Vagina (tissue), 2 donors: ENCODE results near the gene SLC6A6.

Experiments
- CTCF ChIP-seq, 3 experiments: fragments of 450-650 bp in 2 of 3; fragments of 200-600 bp in 1 of 3; sonication (generic) in 1 of 3; IDR thresholded peaks; one replicate each; pipeline ENCODE4 v1.5.1; 2017 to 2019; ENCODE audit warnings: antibody characterized with exemption in 3 of 3, mild to moderate bottlenecking in 2 of 3, moderate library complexity in 2 of 3
- POLR2AphosphoS5 ChIP-seq, 2 donors: sonication (generic); formaldehyde crosslinking; IDR thresholded peaks; one replicate each; pipeline ENCODE4 v1.9.0; 2017; ENCODE audit warnings: antibody characterized with exemption in 2 of 2, mild to moderate bottlenecking in 2 of 2, low read depth in 1 of 2; ENCODE audit not compliant: insufficient read depth in 1 of 2

GRCh38 chr3:14514323-14514720 is 111.9 kb downstream of the SLC6A6 start:
- TF ChIP-seq CTCF (IDR thresholded peaks at IDR 0.05), result no peak
- TF ChIP-seq POLR2AphosphoS5 (IDR thresholded peaks at IDR 0.05; ENCODE audit: insufficient read depth in 1 of 2, low read depth in 1 of 2), result no peak
